ENCODE measurements around the gene C1QTNF9.
"Not testable (repeated sequence)": the region's sequence is repeated elsewhere in the genome, so short reads cannot be mapped to it uniquely, and the experiment has no call there.

DNA sequence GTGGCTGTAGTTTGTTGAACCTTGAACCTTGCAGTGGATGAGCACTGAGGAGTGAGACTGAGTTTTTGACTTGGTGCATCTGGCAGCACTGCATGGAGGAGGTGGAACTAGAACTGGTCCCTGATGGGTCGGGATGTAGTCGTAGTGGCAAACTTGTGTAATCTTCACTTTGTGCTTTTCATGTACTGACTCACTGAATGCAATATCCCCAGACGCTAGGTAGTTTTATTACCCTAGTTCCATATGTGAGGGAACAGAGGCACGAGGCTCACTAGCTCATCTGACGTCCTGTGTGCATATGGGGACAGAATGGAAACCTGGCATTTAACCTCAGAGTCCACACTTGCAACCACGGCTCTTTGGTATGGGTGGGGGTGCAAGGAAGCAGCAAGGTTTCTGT lies 10.3 kb downstream of the C1QTNF9 start:
- TF ChIP-seq, protein P1, sequence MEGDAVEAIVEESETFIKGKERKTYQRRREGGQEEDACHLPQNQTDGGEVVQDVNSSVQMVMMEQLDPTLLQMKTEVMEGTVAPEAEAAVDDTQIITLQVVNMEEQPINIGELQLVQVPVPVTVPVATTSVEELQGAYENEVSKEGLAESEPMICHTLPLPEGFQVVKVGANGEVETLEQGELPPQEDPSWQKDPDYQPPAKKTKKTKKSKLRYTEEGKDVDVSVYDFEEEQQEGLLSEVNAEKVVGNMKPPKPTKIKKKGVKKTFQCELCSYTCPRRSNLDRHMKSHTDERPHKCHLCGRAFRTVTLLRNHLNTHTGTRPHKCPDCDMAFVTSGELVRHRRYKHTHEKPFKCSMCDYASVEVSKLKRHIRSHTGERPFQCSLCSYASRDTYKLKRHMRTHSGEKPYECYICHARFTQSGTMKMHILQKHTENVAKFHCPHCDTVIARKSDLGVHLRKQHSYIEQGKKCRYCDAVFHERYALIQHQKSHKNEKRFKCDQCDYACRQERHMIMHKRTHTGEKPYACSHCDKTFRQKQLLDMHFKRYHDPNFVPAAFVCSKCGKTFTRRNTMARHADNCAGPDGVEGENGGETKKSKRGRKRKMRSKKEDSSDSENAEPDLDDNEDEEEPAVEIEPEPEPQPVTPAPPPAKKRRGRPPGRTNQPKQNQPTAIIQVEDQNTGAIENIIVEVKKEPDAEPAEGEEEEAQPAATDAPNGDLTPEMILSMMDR (IDR thresholded peaks at IDR 0.05; ENCODE audit: insufficient read depth, low read length, poor library complexity, severe bottlenecking), result not testable (repeated sequence)
- not testable (repeated sequence) for TF ChIP-seq EZH2phosphoT487 (conservative IDR thresholded peaks at IDR 0.05; ENCODE audit: low read length)
